Measurements from ENCODE around the gene ZNF791. TPM values are rescaled to one million over a fixed set of nuclear protein-coding genes. Genes with fewer than 3 reads are reported as not detected.

The ZNF791 gene
- total and polyA plus RNA-seq, 8 donors, result 4.7 to 33.0 (median 18.4) TPM

DNA sequence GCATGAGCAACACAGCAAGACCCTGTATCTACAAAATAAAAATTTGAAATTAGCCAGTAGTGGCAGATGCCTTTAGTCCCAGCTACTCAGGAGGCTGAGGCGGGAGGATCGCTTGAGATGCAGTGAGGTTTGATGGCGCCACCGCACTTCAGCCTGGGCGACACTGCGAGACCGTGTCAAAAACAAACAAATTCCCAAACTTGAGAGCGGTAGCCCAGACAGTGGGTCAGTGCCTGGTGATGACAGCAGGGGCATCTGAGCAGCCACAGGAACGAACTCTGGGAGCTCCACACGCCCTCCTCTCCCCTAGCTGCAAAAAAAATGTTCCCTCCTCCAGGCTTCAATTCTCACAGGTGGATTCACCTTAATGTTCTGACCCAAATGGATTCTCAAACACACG lies 14.2 kb upstream of the ZNF791 start:
- DNase-seq, result no peak
- intact Hi-C loops (cut with DNase I; ENCODE audit: low total_unique reads), result no loop called here
- 90 to 96% (median 93%) methylated on average over 11 of the region's 11 CpGs for WGBS, 5 donors
- no peak overlapping the region for H3K4me3 ChIP-seq
- no peaks in the 10 kb centered on the region for H3K4me1 ChIP-seq
- TF ChIP-seq POLR2AphosphoS5 (IDR thresholded peaks at IDR 0.05), result no peak
- TF ChIP-seq POLR2A (IDR thresholded peaks at IDR 0.05), result no peak
- TF ChIP-seq, protein P1, sequence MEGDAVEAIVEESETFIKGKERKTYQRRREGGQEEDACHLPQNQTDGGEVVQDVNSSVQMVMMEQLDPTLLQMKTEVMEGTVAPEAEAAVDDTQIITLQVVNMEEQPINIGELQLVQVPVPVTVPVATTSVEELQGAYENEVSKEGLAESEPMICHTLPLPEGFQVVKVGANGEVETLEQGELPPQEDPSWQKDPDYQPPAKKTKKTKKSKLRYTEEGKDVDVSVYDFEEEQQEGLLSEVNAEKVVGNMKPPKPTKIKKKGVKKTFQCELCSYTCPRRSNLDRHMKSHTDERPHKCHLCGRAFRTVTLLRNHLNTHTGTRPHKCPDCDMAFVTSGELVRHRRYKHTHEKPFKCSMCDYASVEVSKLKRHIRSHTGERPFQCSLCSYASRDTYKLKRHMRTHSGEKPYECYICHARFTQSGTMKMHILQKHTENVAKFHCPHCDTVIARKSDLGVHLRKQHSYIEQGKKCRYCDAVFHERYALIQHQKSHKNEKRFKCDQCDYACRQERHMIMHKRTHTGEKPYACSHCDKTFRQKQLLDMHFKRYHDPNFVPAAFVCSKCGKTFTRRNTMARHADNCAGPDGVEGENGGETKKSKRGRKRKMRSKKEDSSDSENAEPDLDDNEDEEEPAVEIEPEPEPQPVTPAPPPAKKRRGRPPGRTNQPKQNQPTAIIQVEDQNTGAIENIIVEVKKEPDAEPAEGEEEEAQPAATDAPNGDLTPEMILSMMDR (IDR thresholded peaks at IDR 0.05), result no peak
- TF ChIP-seq EP300 (IDR thresholded peaks at IDR 0.05), result no peak
- no peak overlapping the region for H3K27ac ChIP-seq
- peaks cover 9 to 55% (median 43%) of the 10 kb centered on the region in 4 donors for H3K36me3 ChIP-seq
- H3K27me3 ChIP-seq, result no peaks in the 10 kb centered on the region
- no peaks in the 10 kb centered on the region for H3K9me3 ChIP-seq

DNA sequence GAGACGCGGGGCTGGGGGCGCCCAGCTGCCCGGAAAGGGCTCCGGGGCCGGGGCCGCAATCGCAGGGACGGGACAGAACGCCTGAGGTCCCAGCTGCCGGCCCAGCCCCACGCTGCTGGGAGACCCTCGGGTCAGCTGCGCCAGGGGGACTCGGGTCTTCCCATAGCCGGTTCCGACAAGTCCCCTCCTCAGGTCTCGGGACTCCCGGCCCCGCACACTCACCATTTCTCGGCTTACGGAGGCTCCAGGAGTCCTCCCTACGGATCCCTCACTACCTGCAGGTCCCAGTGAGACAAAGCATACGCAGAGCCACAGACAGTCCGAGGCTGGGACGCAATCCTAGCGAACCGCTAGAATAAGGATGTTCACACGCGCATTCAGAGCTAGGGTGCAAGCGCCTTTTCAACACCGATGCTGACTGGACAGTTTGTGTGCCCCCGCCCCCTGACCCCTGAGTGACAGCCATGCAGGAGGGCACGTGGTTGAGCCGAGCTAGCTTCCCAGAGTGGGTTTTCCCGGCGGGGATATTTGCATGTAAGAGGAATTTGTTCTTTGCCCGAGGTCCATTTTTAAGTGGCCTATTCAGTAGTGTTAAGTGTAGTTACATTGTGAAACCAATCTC lies 13.7 kb upstream of the ZNF791 start:
- peak in 1 of 2 donors; percentile 41 for DNase-seq
- TF ChIP-seq, protein P1 (IDR thresholded peaks at IDR 0.05), result no peak
- no peak for TF ChIP-seq POLR2A (IDR thresholded peaks at IDR 0.05)
- no peak for TF ChIP-seq EP300 (IDR thresholded peaks at IDR 0.05)
- TF ChIP-seq POLR2AphosphoS5 (IDR thresholded peaks at IDR 0.05), result no peak
- Histone ChIP-seq H3K4me1 (no peaks in the 10 kb centered on the region), H3K4me3 (no peak overlapping the region), H3K27me3 (no peaks in the 10 kb centered on the region), H3K9me3 (no peaks in the 10 kb centered on the region), H3K27ac (no peak overlapping the region), H3K36me3 (peaks cover 9 to 54% (median 45%) of the 10 kb centered on the region in 4 donors)
- intact Hi-C loops (cut with DNase I; ENCODE audit: low total_unique reads), result no loop called here
- 76 to 87% (median 82%) methylated on average over 38 of the region's 38 CpGs for WGBS, 5 donors

DNA sequence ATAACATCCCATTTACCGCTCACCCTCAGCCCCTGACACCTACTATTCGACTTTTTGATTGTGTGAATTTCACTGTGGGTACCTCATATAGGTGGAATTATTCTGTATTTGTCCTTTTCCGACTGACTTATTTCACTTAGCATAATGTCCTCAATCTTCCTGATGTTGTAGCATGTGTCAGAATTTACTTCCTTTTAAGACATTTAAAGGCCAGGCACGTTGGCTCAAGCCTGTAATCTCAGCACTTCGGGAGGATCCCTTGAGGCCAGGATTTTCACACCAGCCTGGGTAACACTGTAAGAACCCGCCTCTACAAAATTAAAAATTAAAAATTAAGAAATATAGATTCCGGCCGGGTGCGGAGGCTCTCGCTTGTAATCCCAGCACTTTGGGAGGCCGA lies 13.1 kb upstream of the ZNF791 start:
- no peaks in the 10 kb centered on the region for H3K27me3 ChIP-seq
- TF ChIP-seq, protein P1 (IDR thresholded peaks at IDR 0.05), result no peak
- TF ChIP-seq POLR2A (IDR thresholded peaks at IDR 0.05) (no peak), EP300 (IDR thresholded peaks at IDR 0.05) (no peak), POLR2AphosphoS5 (IDR thresholded peaks at IDR 0.05) (no peak)
- no peaks in the 10 kb centered on the region for H3K4me1 ChIP-seq
- H3K4me3 ChIP-seq, result no peak overlapping the region
- H3K36me3 ChIP-seq, result peaks cover 12 to 57% (median 51%) of the 10 kb centered on the region in 4 donors
- no peaks in the 10 kb centered on the region for H3K9me3 ChIP-seq
- WGBS, 5 donors, result 86 to 93% (median 90%) methylated on average over 11 of the region's 11 CpGs
- no peak overlapping the region for H3K27ac ChIP-seq
- intact Hi-C loops (cut with DNase I; ENCODE audit: low total_unique reads), result no loop called here
- no peak for DNase-seq

DNA sequence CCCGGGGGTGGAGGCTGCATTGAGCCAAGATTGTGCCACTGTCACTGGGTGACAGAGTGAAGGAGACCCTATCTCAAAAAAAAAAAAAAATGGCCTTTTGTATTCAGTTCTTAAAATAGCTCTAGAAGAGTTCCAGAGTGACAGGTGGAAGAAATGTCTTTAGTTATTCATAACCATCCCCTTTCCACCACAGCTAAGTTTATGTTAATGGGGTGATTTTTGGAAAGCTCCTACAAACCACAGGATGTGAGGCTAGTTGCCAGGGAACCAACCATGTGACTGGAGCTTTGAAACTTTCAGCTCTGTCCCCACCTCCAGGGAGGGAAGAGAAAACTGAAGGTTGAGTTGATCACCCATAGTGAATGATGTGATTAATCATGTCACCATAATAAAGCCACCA lies 7.0 kb upstream of the ZNF791 start:
- H3K4me1 ChIP-seq, result peaks cover 0 to 7% (median 1%) of the 10 kb centered on the region in 4 donors
- DNase-seq, result peak in 1 of 2 donors; percentile 37
- no peaks in the 10 kb centered on the region for H3K9me3 ChIP-seq
- no peak overlapping the region for H3K27ac ChIP-seq
- H3K4me3 ChIP-seq, result no peak overlapping the region
- TF ChIP-seq POLR2A (IDR thresholded peaks at IDR 0.05) (no peak), POLR2AphosphoS5 (IDR thresholded peaks at IDR 0.05) (no peak), EP300 (IDR thresholded peaks at IDR 0.05) (no peak)
- TF ChIP-seq, protein P1 (IDR thresholded peaks at IDR 0.05), result no peak
- peaks cover 11 to 89% (median 81%) of the 10 kb centered on the region in 4 donors for H3K36me3 ChIP-seq
- H3K27me3 ChIP-seq, result no peaks in the 10 kb centered on the region
- intact Hi-C loops (cut with DNase I; ENCODE audit: low total_unique reads), result no loop called here
- 91 to 100% (median 94%) methylated on average over 1 of the region's 1 CpG for WGBS, 5 donors

All from stomach (tissue), 9 donors.